Subcutaneous adipose tissue (tissue), 4 donors: Measurements from ENCODE around the gene ZNF446. TPM values are rescaled to one million over a fixed set of nuclear protein-coding genes. Genes with fewer than 3 reads are reported as not detected.

Experiments
- CTCF ChIP-seq: fragments of 450-650 bp; IDR thresholded peaks from one replicate; pipeline ENCODE4 v1.5.1; 2016; ENCODE audit warnings: low read depth, mild to moderate bottlenecking, control low read depth, antibody characterized with exemption, moderate library complexity
- total RNA-seq, 4 donors: library from RNA; depleted of rRNA; stranded (reverse); fragments of >200 nt; gene quantifications; one replicate each; pipeline ENCODE4 v1.1.0, GENCODE V29; 2016

The ZNF446 gene
- total RNA-seq = 10 to 100 TPM in 1 of 4 donors, 1 to 10 TPM in 3; 9.0 to 16.4 (median 9.4) TPM

GRCh38 chr19:58475714-58476497, at the start of gene ZNF446:
Gene ZNF446, plus strand, starts transcription at chr19:58476352. Its CDS starts 867 bp downstream, at chr19:58477219.
- no peak for TF ChIP-seq CTCF

- TF ChIP-seq CTCF = no peak
Measured at GRCh38 chr19:58428617-58429016, 47.5 kb upstream of the ZNF446 start.

- no peak for TF ChIP-seq CTCF
Measured at GRCh38 chr19:58429745-58430144, 46.4 kb upstream of the ZNF446 start.

GRCh38 chr19:58434217-58434616, 41.9 kb upstream of the ZNF446 start:
- no peak for TF ChIP-seq CTCF

- TF ChIP-seq CTCF = no peak
Measured at GRCh38 chr19:58439576-58440554, 36.3 kb upstream of the ZNF446 start, which contains the start of gene ZNF132. Gene ZNF132, minus strand, starts transcription at chr19:58440153. Its CDS starts 332 bp downstream, at chr19:58439821.

- no peak for TF ChIP-seq CTCF
Measured at GRCh38 chr19:58440556-58440955, 35.6 kb upstream of the ZNF446 start.

- TF ChIP-seq CTCF = no peak
Measured at GRCh38 chr19:58450856-58451357, 25.2 kb upstream of the ZNF446 start.
